Measurements from ENCODE around the gene CORO1A.
"Not testable (repeated sequence)": the region's sequence is repeated elsewhere in the genome, so short reads cannot be mapped to it uniquely, and the experiment has no call there.

Gene CORO1A

DNA sequence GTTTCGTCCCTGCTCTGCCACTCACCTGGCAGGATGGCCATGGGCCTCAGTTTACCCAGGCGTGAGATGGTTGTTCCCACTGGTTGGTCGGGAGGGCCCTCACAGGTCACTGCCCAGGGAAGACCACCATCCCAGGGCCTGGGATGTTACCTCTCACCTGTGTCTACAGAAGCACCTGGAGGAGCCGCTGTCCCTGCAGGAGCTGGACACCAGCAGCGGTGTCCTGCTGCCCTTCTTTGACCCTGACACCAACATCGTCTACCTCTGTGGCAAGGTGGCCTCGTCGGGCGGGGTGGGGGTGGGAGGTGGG is 4.1 kb downstream of the CORO1A start:
- TF ChIP-seq, protein P1, sequence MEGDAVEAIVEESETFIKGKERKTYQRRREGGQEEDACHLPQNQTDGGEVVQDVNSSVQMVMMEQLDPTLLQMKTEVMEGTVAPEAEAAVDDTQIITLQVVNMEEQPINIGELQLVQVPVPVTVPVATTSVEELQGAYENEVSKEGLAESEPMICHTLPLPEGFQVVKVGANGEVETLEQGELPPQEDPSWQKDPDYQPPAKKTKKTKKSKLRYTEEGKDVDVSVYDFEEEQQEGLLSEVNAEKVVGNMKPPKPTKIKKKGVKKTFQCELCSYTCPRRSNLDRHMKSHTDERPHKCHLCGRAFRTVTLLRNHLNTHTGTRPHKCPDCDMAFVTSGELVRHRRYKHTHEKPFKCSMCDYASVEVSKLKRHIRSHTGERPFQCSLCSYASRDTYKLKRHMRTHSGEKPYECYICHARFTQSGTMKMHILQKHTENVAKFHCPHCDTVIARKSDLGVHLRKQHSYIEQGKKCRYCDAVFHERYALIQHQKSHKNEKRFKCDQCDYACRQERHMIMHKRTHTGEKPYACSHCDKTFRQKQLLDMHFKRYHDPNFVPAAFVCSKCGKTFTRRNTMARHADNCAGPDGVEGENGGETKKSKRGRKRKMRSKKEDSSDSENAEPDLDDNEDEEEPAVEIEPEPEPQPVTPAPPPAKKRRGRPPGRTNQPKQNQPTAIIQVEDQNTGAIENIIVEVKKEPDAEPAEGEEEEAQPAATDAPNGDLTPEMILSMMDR (IDR thresholded peaks at IDR 0.05; ENCODE audit: borderline replicate concordance, control extremely low read depth, extremely low read depth, insufficient read depth, missing control alignments), result no peak
- in situ Hi-C loops (cut with MboI; ENCODE audit: low sequenced_read_pairs, unreplicated experiment), result loop anchor here (25.0 kb wide), 1 partner anchor 225 kb away; the partner anchor contains the start of gene ZNF771
- no peak for DNase-seq (ENCODE audit: low spot score)

DNA sequence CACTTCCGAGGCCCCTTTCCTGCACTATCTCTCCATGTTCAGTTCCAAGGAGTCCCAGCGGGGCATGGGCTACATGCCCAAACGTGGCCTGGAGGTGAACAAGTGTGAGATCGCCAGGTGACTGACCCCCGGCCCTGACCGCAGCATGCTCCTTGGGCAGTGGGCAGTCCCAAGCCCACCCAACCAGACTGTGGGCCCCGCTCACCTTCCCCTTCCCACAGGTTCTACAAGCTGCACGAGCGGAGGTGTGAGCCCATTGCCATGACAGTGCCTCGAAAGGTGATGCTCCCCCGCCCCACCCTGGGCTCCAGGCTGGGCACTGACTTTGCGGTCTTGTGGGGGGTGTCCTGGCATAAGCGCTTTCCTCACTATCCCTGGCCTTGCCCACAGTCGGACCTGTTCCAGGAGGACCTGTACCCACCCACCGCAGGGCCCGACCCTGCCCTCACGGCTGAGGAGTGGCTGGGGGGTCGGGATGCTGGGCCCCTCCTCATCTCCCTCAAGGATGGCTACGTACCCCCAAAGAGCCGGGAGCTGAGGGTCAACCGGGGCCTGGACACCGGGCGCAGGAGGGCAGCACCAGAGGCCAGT is 4.7 kb downstream of the CORO1A start:
- no peak for DNase-seq (ENCODE audit: low spot score)
- TF ChIP-seq, protein P1 (IDR thresholded peaks at IDR 0.05; ENCODE audit: borderline replicate concordance, control extremely low read depth, extremely low read depth, insufficient read depth, missing control alignments), result no peak
- in situ Hi-C loops (cut with MboI; ENCODE audit: low sequenced_read_pairs, unreplicated experiment), result loop anchor here (25.0 kb wide), 1 partner anchor 224 kb away; the partner anchor contains the start of gene ZNF771

GRCh38 chr16:30191158-30191557 is 7.8 kb downstream of the CORO1A start:
- not testable (repeated sequence) for DNase-seq (ENCODE audit: low spot score)
- in situ Hi-C loops (cut with MboI; ENCODE audit: low sequenced_read_pairs, unreplicated experiment), result loop anchor here (25.0 kb wide), 1 partner anchor 221 kb away; the partner anchor contains the start of gene ZNF771

- in situ Hi-C loops (cut with MboI; ENCODE audit: low sequenced_read_pairs, unreplicated experiment), result loop anchor here (25.0 kb wide), 1 partner anchor 219 kb away; the partner anchor contains the start of gene ZNF771
- DNase-seq (ENCODE audit: low spot score), result not testable (repeated sequence)
These were observed 9.7 kb downstream of the CORO1A start for GRCh38 chr16:30193098-30193497.

- in situ Hi-C loops (cut with MboI; ENCODE audit: low sequenced_read_pairs, unreplicated experiment), result loop anchor here (25.0 kb wide), 1 partner anchor 219 kb away; the partner anchor contains the start of gene ZNF771
- not testable (repeated sequence) for DNase-seq (ENCODE audit: low spot score)
These were observed 10.2 kb downstream of the CORO1A start, which contains the start of the genes BOLA2B and SLX1A for GRCh38 chr16:30193615-30194014. BOLA2B (minus strand) TSS chr16:30193666; CDS start chr16:30193595, 71 bp downstream. SLX1A (plus strand) TSS chr16:30193875; CDS start chr16:30194085, 210 bp downstream.

GRCh38 chr16:30194172-30194925 is 10.9 kb downstream of the CORO1A start:
- not testable (repeated sequence) for DNase-seq (ENCODE audit: low spot score)
- in situ Hi-C loops (cut with MboI; ENCODE audit: low sequenced_read_pairs, unreplicated experiment), result loop anchor here (25.0 kb wide), 1 partner anchor 218 kb away; the partner anchor contains the start of gene ZNF771

DNA sequence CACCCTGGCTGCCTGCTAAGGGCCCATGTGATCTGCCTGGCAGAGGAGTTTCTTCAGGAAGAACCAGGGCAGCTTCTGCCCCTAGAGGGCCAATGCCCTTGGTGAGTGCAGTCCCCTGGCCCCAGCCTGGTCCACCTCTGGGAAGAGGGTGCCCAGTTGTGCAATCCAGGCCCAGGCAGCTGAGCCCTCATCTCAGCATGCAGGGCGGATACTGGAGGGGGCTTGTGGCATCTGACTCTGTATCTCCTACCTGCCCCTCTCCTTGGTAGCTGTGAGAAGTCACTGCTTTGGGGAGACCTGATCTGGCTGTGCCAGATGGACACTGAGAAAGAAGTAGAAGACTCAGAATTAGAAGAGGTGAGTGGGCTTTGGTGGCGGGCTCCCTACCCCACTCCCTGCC is 13.6 kb downstream of the CORO1A start:
- in situ Hi-C loops (cut with MboI; ENCODE audit: low sequenced_read_pairs, unreplicated experiment), result loop anchor here (25.0 kb wide), 1 partner anchor 215 kb away; the partner anchor contains the start of gene ZNF771
- DNase-seq (ENCODE audit: low spot score), result not testable (repeated sequence)

DNA sequence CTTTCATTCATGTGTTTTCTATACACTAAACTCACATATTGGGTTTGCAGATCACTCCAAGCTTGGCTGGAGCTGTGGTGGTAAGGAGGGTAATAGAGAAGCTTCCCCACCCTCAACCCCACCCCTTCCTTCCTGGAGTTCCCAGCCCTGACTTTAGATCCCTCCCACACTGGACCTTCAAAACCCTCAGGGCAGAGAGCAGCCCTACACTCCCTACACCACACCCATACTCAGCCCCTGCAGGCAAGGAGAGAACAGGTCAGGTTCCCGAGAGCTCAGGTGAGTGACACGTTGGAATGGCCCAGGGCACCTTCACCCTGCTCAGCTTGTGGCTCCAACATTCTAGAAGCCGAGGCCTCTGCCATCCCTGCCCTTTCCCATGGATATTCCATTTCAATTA is 15.6 kb downstream of the CORO1A start, which contains the start of gene SULT1A3:
TSS of gene SULT1A3 (plus strand) at position 207 of the 400 bp plus-strand sequence. CDS start 1,474 bp downstream, outside the sequence.
- DNase-seq (ENCODE audit: low spot score), result not testable (repeated sequence)
- in situ Hi-C loops (cut with MboI; ENCODE audit: low sequenced_read_pairs, unreplicated experiment), result loop anchor here (25.0 kb wide), 1 partner anchor 213 kb away; the partner anchor contains the start of gene ZNF771

GRCh38 chr16:30199608-30200343 is 16.4 kb downstream of the CORO1A start:
- in situ Hi-C loops (cut with MboI; ENCODE audit: low sequenced_read_pairs, unreplicated experiment), result loop anchor here (25.0 kb wide), 1 partner anchor 213 kb away; the partner anchor contains the start of gene ZNF771
- not testable (repeated sequence) for DNase-seq (ENCODE audit: low spot score)

- DNase-seq (ENCODE audit: low spot score); in situ Hi-C loops (cut with MboI; ENCODE audit: low sequenced_read_pairs, unreplicated experiment): not testable (repeated sequence)
These were observed 22.3 kb downstream of the CORO1A start for GRCh38 chr16:30205541-30206236.

- DNase-seq (ENCODE audit: low spot score); in situ Hi-C loops (cut with MboI; ENCODE audit: low sequenced_read_pairs, unreplicated experiment): not testable (repeated sequence)
These were observed 22.9 kb downstream of the CORO1A start for GRCh38 chr16:30206252-30206651.

DNA sequence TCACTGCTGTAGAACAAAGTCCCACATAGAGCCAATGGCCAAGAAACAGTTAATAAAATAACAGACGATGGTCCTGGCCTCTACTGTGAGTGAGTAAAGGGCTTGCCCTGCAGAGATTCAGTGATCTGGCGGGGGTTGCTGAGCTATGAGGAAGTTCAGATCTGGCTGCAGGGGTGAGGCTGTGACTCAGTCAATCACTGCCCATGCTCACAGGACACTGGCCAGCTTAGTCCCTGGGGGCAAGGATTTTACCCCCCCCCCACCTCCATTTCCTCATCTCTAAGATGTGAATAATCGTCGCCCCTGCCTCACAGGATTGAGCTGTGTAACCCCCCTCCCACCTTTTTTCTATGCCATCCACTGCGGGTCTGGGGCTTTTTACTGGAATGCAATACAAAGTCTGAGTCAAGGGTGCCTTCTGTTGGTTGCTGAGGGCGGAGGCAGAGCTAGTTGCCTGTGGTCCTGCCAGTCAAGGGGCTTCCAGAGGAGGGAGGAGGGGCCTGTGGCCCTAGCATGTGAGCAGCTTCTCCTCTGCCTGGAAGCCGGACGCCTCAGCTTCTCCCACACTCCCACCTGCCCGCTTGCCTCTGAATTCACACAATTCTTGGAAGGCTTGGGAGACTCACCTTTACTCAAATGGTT is 23.8 kb downstream of the CORO1A start:
- DNase-seq (ENCODE audit: low spot score), result not testable (repeated sequence)

GRCh38 chr16:30209032-30209431 is 25.6 kb downstream of the CORO1A start:
- DNase-seq (ENCODE audit: low spot score); in situ Hi-C loops (cut with MboI; ENCODE audit: low sequenced_read_pairs, unreplicated experiment): not testable (repeated sequence)

More for the DNA sequence above, 23.8 kb downstream of the CORO1A start:
- in situ Hi-C loops (cut with MboI; ENCODE audit: low sequenced_read_pairs, unreplicated experiment), result not testable (repeated sequence)

GRCh38 chr16:30211414-30211813 is 28.0 kb downstream of the CORO1A start:
- in situ Hi-C loops (cut with MboI; ENCODE audit: low sequenced_read_pairs, unreplicated experiment); DNase-seq (ENCODE audit: low spot score): not testable (repeated sequence)

Measured in GM13976 (cell line).